A673 (cell line): ENCODE measurements around the gene SLC32A1. TPM values are rescaled to one million over a fixed set of nuclear protein-coding genes. Genes with fewer than 3 reads are reported as not detected.

Experiments
- BruUV-seq: library from RNA; stranded (reverse); fragments of 400-500 nt; replicated peaks from 2 replicates; lab custom pipeline; 2021; lab: Mats Ljungman, UMichigan
- CTCF ChIA-PET: fragments of 300-600 bp; sonication (Branson Sonifier 250); formaldehyde crosslinking; loops from one replicate; lab custom pipeline; 2022; ENCODE audit warnings: antibody characterized with exemption; lab: Charles Lee
- POLR2A ChIA-PET: fragments of 300-600 bp; sonication (Branson Sonifier 250); formaldehyde crosslinking; loops from one replicate; lab custom pipeline; 2022; ENCODE audit warnings: antibody characterized with exemption; ENCODE audit not compliant: low non-redundant PET; lab: Charles Lee
- DNase-seq: peaks from one replicate; pipeline ENCODE4 v3.0.0-alpha.2; 2015; ENCODE audit warnings: low spot score
- H3K27ac ChIP-seq: fragments of 200-600 bp; sonication (generic); 2 replicates; pipeline ENCODE4 v1.5.1; 2016; ENCODE audit warnings: mixed run types, low read depth, mild to moderate bottlenecking, mixed read lengths, antibody characterized with exemption, low read length; ENCODE audit not compliant: poor library complexity, severe bottlenecking
- H3K27me3 ChIP-seq: fragments of 200-600 bp; sonication (generic); replicated peaks from 2 replicates; pipeline ENCODE4 v1.6.1; 2017; ENCODE audit warnings: mixed run types, low read depth, mild to moderate bottlenecking, mixed read lengths, antibody characterized with exemption, low read length; ENCODE audit not compliant: insufficient read depth, poor library complexity
- H3K36me3 ChIP-seq: fragments of 200-600 bp; sonication (generic); 2 replicates; pipeline ENCODE4 v1.6.1; 2016; ENCODE audit warnings: mixed run types, mild to moderate bottlenecking, mixed read lengths, antibody characterized with exemption, low read length; ENCODE audit not compliant: insufficient read depth, poor library complexity, severe bottlenecking
- H3K4me1 ChIP-seq: fragments of 200-600 bp; sonication (generic); 2 replicates; pipeline ENCODE4 v1.6.1; 2017; ENCODE audit warnings: mixed run types, mild to moderate bottlenecking, mixed read lengths, antibody characterized with exemption, low read length; ENCODE audit not compliant: insufficient read depth, poor library complexity, severe bottlenecking
- H3K4me3 ChIP-seq: fragments of 200-600 bp; sonication (generic); 2 replicates; pipeline ENCODE4 v1.5.1; 2016; ENCODE audit warnings: low read depth, mixed run types, mild to moderate bottlenecking, mixed read lengths, low read length; ENCODE audit not compliant: poor library complexity, severe bottlenecking
- H3K9me3 ChIP-seq: fragments of 200-600 bp; sonication (generic); 2 replicates; pipeline ENCODE4 v1.6.1; 2016; ENCODE audit warnings: mixed run types, low read depth, mild to moderate bottlenecking, mixed read lengths, antibody characterized with exemption, low read length; ENCODE audit not compliant: poor library complexity, severe bottlenecking
- CTCF ChIP-seq: fragments of 300-800, 200-600 bp; sonication (generic); conservative IDR thresholded peaks from 2 replicates; pipeline ENCODE4 v1.5.1; 2017; ENCODE audit warnings: low read depth, mild to moderate bottlenecking, antibody characterized with exemption, low read length, moderate library complexity, mixed read lengths
- EZH2 ChIP-seq: fragments of 200-600 bp; sonication (generic); IDR thresholded peaks from 2 replicates; pipeline ENCODE4 v1.6.1; 2017; ENCODE audit warnings: borderline replicate concordance, low read depth, mild to moderate bottlenecking, mixed read lengths, antibody characterized with exemption, low read length; ENCODE audit not compliant: poor library complexity, severe bottlenecking
- intact Hi-C: fragments of 100-400 bp; cut with micrococcal nuclease; formaldehyde crosslinking; loops from one replicate; pipeline ENCODE4 v1.10.0; 2022; ENCODE audit not compliant: unreplicated experiment
- total RNA-seq: library from RNA; stranded (reverse); gene quantifications from 2 replicates; pipeline ENCODE4 v1.2.3, GENCODE V29; 2021

Gene SLC32A1
- total RNA-seq, 1 experiment from 2014 or later, result not detected

DNA sequence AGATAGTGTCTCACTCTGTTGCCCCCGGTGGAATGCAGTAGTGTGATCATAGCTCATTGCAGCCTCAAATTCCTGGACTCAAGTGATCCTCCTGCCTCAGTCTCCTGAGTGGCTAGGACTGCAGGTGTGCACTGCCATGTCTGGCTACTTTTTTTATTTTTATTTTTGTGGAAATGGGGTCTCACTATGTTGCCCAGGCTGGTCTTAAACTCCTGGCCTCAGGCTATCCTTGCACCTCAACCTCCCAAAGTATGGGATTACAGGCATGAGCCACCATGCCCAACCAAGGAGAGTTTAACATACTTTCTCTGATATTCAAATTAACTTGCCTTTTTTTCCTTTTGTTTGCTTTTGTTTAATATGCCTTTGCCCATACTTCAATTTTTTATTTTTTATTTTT, 13.6 kb downstream of the SLC32A1 start:
- DNase-seq, result no peak
- H3K36me3 ChIP-seq, result no peaks in the 10 kb centered on the region
- H3K9me3 ChIP-seq, result no peaks in the 10 kb centered on the region
- peaks cover 86% of the 10 kb centered on the region for H3K27me3 ChIP-seq
- no peak overlapping the region for H3K27ac ChIP-seq
- TF ChIP-seq CTCF (no peak), EZH2 (no peak)
- H3K4me3 ChIP-seq, result no peak overlapping the region
- POLR2A ChIA-PET, result no interaction called here
- no TSS peak for BruUV-seq
- CTCF ChIA-PET, result no interaction called here
- intact Hi-C loops, result no loop called here
- H3K4me1 ChIP-seq, result no peaks in the 10 kb centered on the region

DNA sequence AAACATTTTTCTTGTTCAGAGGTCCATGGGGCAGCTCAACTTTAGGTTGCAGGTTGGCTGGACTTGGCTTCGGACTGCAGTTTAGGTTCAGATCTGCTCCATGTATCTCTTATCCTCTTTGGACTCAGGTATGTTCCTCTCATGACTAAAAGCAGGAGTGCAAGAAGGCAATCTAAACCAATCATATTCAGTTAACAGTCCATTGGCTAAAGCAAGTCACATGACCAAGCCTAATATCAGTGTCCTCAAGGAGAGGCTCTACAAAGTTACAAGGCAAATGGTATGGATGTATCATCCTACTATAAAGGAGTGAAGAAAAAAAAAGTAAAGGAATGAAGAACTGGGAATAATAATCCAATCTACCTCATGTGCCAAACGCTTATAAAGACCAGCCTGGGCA, 21.5 kb downstream of the SLC32A1 start:
- TF ChIP-seq CTCF, result no peak
- no peak for TF ChIP-seq EZH2
- POLR2A ChIA-PET, result no interaction called here
- Histone ChIP-seq H3K4me1 (peaks cover 6% of the 10 kb centered on the region), H3K9me3 (no peaks in the 10 kb centered on the region), H3K27me3 (peaks cover 16% of the 10 kb centered on the region), H3K36me3 (no peaks in the 10 kb centered on the region), H3K4me3 (no peak overlapping the region), H3K27ac (no peak overlapping the region)
- no peak for DNase-seq
- intact Hi-C loops, result no loop called here
- BruUV-seq, result no TSS peak
- CTCF ChIA-PET, result no interaction called here

DNA sequence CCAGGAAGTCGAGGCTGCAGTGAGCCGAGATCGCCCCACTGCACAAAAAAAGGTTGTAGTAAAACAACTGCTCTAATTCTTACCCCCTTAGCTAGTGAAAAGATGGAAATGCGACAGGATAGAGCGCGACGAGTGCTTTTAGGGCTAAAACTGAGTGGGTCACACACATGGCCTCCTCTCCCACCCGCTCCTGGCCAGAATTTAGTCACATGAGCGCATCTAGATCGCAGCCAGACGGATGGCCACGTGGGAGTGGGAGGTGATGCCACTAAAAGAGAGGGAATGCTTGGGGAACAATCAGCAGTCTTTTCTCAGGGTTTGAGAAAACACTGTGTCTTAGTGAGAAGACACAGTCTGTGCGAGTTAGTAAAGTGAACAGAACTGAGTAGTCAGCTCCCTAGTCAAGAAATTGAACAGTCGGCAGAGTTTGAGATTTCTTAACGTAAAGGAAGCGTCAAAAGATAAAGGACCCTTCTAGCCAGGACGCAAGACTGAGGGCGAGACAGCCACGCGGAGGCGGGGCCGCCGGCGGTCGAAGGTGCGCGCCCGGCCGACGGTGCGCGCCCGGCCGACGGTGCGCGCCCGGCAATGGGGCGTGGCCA, 23.3 kb downstream of the SLC32A1 start:
- H3K36me3 ChIP-seq, result peaks cover 2% of the 10 kb centered on the region
- H3K4me3 ChIP-seq, result peak overlapping the region; percentile 94
- DNase-seq, result no peak
- H3K27ac ChIP-seq, result peak overlapping the region; percentile 75
- ChIA-PET POLR2A (no interaction called here), CTCF (interaction anchor here (0.6 kb wide), 1 partner anchor 21 kb away, joined by 3 read pairs; no protein-coding TSS in a partner anchor)
- no peaks in the 10 kb centered on the region for H3K27me3 ChIP-seq
- peaks cover 6% of the 10 kb centered on the region for H3K4me1 ChIP-seq
- no TSS peak for BruUV-seq
- intact Hi-C loops, result no loop called here
- no peak for TF ChIP-seq EZH2
- TF ChIP-seq CTCF, result no peak
- H3K9me3 ChIP-seq, result no peaks in the 10 kb centered on the region
